GM21528 (cell line): Measurements from ENCODE around the gene AP1B1.

Experiments
- ATAC-seq: cut with Tn5 transposase; IDR thresholded peaks from one replicate; pipeline ENCODE4 v1.9.1; 2021; ENCODE audit warnings: mild to moderate bottlenecking, moderate library complexity; ENCODE audit not compliant: unreplicated experiment, low FRiP score

AP1B1 gene

GRCh38 chr22:29302681-29303465 lies 85.5 kb downstream of the AP1B1 start:
- no peak for ATAC-seq

GRCh38 chr22:29302402-29302680 lies 86.0 kb downstream of the AP1B1 start:
- no peak for ATAC-seq

GRCh38 chr22:29301716-29302401 lies 86.5 kb downstream of the AP1B1 start:
- no peak for ATAC-seq

- ATAC-seq: no peak
Measured at GRCh38 chr22:29300807-29301601, 87.4 kb downstream of the AP1B1 start.

- ATAC-seq: no peak
Measured at GRCh38 chr22:29300467-29300806, 87.9 kb downstream of the AP1B1 start.

GRCh38 chr22:29299136-29299900 lies 89.1 kb downstream of the AP1B1 start:
- no peak for ATAC-seq

GRCh38 chr22:29298641-29299040 lies 89.7 kb downstream of the AP1B1 start:
- ATAC-seq: no peak

- ATAC-seq: no peak
Measured at GRCh38 chr22:29292379-29292778, 96.0 kb downstream of the AP1B1 start.

- ATAC-seq: no peak
Measured at GRCh38 chr22:29291215-29291614, 97.2 kb downstream of the AP1B1 start.

- no peak for ATAC-seq
Measured at GRCh38 chr22:29290061-29290460, 98.3 kb downstream of the AP1B1 start.

GRCh38 chr22:29288837-29289236 lies 99.5 kb downstream of the AP1B1 start:
- no peak for ATAC-seq

GRCh38 chr22:29284196-29284595 lies 104.2 kb downstream of the AP1B1 start:
- no peak for ATAC-seq

GRCh38 chr22:29277927-29278326 lies 110.4 kb downstream of the AP1B1 start:
- no peak for ATAC-seq
